SJCRH30 (cell line): ENCODE measurements around the gene TRPM2. TPM values are rescaled to one million over a fixed set of nuclear protein-coding genes. Genes with fewer than 3 reads are reported as not detected.

Source experiments
- DNase-seq, 2 experiments: peaks; one replicate each; pipeline ENCODE4 v3.0.0-alpha.2; 2015 to 2020
- H3K27ac ChIP-seq: fragments of 250-450 bp; sonication (Bioruptor Pico); 2 replicates; pipeline ENCODE4 v1.5.1; 2020; ENCODE audit warnings: mild to moderate bottlenecking, moderate library complexity
- H3K27me3 ChIP-seq: fragments of 250-450 bp; sonication (Bioruptor Pico); 2 replicates; pipeline ENCODE4 v1.5.1; 2020; ENCODE audit warnings: mild to moderate bottlenecking, moderate library complexity
- H3K36me3 ChIP-seq: fragments of 250-450 bp; sonication (Bioruptor Pico); 2 replicates; pipeline ENCODE4 v1.5.1; 2020; ENCODE audit warnings: mild to moderate bottlenecking, moderate library complexity
- H3K4me1 ChIP-seq: fragments of 250-450 bp; sonication (Bioruptor Pico); 2 replicates; pipeline ENCODE4 v1.5.1; 2020; ENCODE audit warnings: mild to moderate bottlenecking, moderate library complexity
- H3K4me3 ChIP-seq: fragments of 250-450 bp; sonication (Bioruptor Pico); 2 replicates; pipeline ENCODE4 v1.5.1; 2020; ENCODE audit warnings: mild to moderate bottlenecking, moderate library complexity
- H3K9me3 ChIP-seq: fragments of 250-450 bp; sonication (Bioruptor Pico); replicated peaks from 2 replicates; pipeline ENCODE4 v1.5.1; 2020; ENCODE audit warnings: mild to moderate bottlenecking, moderate library complexity
- total RNA-seq: library from RNA; depleted of rRNA; stranded (reverse); fragments of >200 nt; shearing (Covaris generic); gene quantifications from 2 replicates; pipeline ENCODE4 v1.2.3, GENCODE V29; 2014

TRPM2 gene
- total RNA-seq, 1 experiment from 2014 or later = 0.87 TPM

GRCh38 chr21:44456214-44456914, 102.9 kb downstream of the TRPM2 start:
- Histone ChIP-seq H3K27ac (no peak overlapping the region), H3K27me3 (no peaks in the 10 kb centered on the region), H3K36me3 (no peaks in the 10 kb centered on the region), H3K9me3 (peaks cover 6% of the 10 kb centered on the region), H3K4me1 (peaks cover under 1% of the 10 kb centered on the region; the same call in 1 of the 2 replicates), H3K4me3 (no peak overlapping the region)
- no peak for DNase-seq

- Histone ChIP-seq H3K27me3 (no peaks in the 10 kb centered on the region), H3K4me3 (no peak overlapping the region), H3K36me3 (no peaks in the 10 kb centered on the region), H3K9me3 (peaks cover 6% of the 10 kb centered on the region), H3K27ac (no peak overlapping the region), H3K4me1 (peaks cover 4% of the 10 kb centered on the region; the same call in 1 of the 2 replicates)
- DNase-seq = no peak
Observed at GRCh38 chr21:44456915-44457736, 103.7 kb downstream of the TRPM2 start.

DNA sequence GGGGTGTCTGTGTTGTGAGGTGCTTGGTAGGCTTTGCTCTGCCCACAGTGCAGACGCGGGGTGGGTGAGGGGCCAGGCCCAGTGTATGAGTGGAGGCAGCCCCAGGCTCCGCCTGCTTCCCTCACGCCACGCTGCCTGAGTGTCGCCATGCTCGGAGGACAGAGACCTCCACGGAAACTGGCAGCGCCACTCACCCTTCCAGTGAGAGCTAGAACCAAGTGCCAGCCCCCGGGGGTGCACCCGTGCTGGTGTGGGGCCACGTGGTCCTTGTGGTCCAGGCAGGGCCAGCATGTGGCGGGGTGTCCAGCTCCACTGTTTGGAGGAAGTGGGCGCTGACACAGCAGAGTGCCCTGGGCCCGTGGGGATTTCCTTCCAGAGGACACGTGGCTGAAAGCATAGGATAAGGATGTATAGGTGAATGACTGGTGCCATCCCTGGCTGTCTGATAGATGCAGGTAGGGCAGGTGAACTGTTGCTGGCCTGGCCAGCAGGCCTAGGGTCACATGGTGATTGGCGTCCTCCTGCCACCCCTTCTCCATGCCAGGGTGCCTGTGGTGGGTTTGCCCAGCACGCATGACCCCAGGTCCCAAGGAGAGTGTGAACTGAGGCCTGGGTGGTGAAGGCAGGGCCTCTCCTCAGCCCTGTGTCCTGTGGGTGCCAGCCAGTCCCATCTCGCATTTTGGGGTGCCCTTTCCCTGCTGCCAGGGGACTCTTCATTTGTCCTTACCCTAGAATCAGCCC, 105.7 kb downstream of the TRPM2 start:
- no peak for DNase-seq
- H3K9me3 ChIP-seq = peaks cover 3% of the 10 kb centered on the region
- peaks cover 7% of the 10 kb centered on the region; the same call in 1 of the 2 replicates for H3K4me1 ChIP-seq
- H3K4me3 ChIP-seq = no peak overlapping the region
- H3K27me3 ChIP-seq = no peaks in the 10 kb centered on the region
- H3K36me3 ChIP-seq = no peaks in the 10 kb centered on the region
- no peak overlapping the region for H3K27ac ChIP-seq

GRCh38 chr21:44459712-44460440, 106.5 kb downstream of the TRPM2 start:
- Histone ChIP-seq H3K27ac (no peak overlapping the region), H3K4me3 (no peak overlapping the region), H3K4me1 (peaks cover 7% of the 10 kb centered on the region; the same call in 1 of the 2 replicates), H3K9me3 (no peaks in the 10 kb centered on the region), H3K36me3 (no peaks in the 10 kb centered on the region), H3K27me3 (no peaks in the 10 kb centered on the region)
- DNase-seq = no peak

DNA sequence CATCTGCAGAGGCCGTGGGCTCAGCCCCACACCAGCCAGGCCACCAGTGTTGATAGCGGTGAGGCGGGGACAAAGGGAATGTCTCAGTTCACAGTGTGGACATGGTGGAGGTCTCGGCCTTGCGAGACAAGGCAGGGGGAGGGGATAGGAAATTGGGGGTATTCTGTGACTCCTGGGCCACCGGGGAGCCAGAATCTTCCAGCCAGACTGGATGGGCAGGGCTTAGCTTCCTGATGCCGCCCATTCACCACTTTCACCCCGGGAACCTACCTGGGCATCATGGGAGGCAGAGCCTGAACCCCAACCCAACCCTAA, 107.0 kb downstream of the TRPM2 start:
- Histone ChIP-seq H3K27ac (no peak overlapping the region), H3K4me1 (peaks cover 7% of the 10 kb centered on the region; the same call in 1 of the 2 replicates), H3K27me3 (no peaks in the 10 kb centered on the region), H3K36me3 (no peaks in the 10 kb centered on the region), H3K9me3 (no peaks in the 10 kb centered on the region), H3K4me3 (no peak overlapping the region)
- no peak for DNase-seq

- Histone ChIP-seq H3K36me3 (no peaks in the 10 kb centered on the region), H3K9me3 (no peaks in the 10 kb centered on the region), H3K27ac (no peak overlapping the region), H3K27me3 (no peaks in the 10 kb centered on the region), H3K4me1 (peaks cover 7% of the 10 kb centered on the region; the same call in 1 of the 2 replicates), H3K4me3 (no peak overlapping the region)
- no peak for DNase-seq
Observed at GRCh38 chr21:44461005-44461404, 107.6 kb downstream of the TRPM2 start.

- DNase-seq = peak; percentile 35 to 53
Observed at GRCh38 chr21:44461464-44462001, 108.1 kb downstream of the TRPM2 start.

DNA sequence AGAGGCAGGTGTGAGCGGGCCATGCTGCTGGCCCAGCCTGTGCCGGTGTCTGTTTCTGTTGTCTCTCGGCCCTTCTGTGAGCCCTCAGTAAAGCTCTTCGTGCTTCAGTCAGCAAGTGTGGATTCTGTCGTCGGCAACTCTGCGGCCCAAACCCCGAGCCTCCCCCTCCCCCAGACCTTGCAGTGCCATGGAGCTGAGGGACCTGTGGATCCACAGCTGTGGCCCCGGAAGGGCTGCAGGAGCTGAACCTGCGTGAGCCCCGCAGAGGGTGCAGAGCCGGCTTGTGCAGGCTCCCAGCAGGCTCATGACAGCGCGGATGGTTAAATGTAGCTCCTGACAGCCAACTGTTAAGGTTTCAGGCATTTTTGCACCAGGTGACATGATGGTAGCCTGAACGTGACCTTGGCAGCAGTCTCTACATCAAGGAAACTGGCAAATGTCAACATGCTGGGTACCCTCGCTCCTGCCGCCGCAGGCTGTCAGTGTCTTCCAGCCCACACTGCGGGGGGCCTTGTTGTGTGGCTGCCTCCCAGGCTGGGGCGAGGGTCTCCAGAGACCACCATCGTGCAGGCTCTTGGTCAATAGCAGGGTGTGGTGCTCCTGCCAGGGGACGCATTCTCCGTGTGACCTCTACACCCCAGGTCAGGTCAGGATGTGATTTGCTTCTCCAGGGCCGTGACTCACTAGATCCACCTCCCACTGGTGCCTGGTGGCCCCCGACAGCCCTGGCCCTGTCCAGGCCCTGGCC, 108.8 kb downstream of the TRPM2 start:
- no peak for DNase-seq
- Histone ChIP-seq H3K4me1 (peaks cover 7% of the 10 kb centered on the region; the same call in 1 of the 2 replicates), H3K36me3 (no peaks in the 10 kb centered on the region), H3K9me3 (no peaks in the 10 kb centered on the region), H3K27ac (no peak overlapping the region), H3K4me3 (no peak overlapping the region), H3K27me3 (no peaks in the 10 kb centered on the region)

More at GRCh38 chr21:44461464-44462001, 108.1 kb downstream of the TRPM2 start:
- Histone ChIP-seq H3K27me3 (no peaks in the 10 kb centered on the region), H3K9me3 (no peaks in the 10 kb centered on the region), H3K27ac (no peak overlapping the region), H3K4me1 (peaks cover 7% of the 10 kb centered on the region; the same call in 1 of the 2 replicates), H3K4me3 (no peak overlapping the region), H3K36me3 (no peaks in the 10 kb centered on the region)

GRCh38 chr21:44462834-44463200, 109.4 kb downstream of the TRPM2 start:
- H3K4me1 ChIP-seq = peaks cover 7% of the 10 kb centered on the region; the same call in 1 of the 2 replicates
- no peaks in the 10 kb centered on the region for H3K9me3 ChIP-seq
- no peak for DNase-seq
- H3K36me3 ChIP-seq = no peaks in the 10 kb centered on the region
- H3K27me3 ChIP-seq = no peaks in the 10 kb centered on the region
- no peak overlapping the region for H3K27ac ChIP-seq
- H3K4me3 ChIP-seq = no peak overlapping the region

DNA sequence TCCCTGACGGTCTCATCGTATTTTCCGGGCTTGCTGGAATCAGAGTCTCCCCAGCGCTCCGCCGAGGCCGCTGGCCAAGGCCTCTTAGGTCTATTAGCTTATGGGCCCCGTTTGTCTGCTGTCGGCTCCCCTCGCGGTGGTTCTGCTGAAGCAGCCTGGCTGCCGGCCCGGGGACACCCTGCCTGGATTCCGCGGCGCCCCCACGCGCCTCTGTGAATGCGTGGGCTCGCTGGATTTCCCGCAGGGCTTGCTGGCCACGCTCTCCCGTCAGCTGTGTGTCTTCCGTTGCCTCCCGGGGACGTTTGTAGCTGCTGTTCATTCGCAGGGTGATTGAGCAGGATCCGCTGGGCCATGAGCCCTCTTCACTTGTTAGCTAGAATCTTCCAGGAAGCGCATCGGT, 110.3 kb downstream of the TRPM2 start:
- Histone ChIP-seq H3K4me1 (peaks cover 7% of the 10 kb centered on the region; the same call in 1 of the 2 replicates), H3K27ac (no peak overlapping the region), H3K9me3 (no peaks in the 10 kb centered on the region), H3K4me3 (no peak overlapping the region), H3K36me3 (no peaks in the 10 kb centered on the region), H3K27me3 (no peaks in the 10 kb centered on the region)
- no peak for DNase-seq

GRCh38 chr21:44464351-44464750, 110.9 kb downstream of the TRPM2 start:
- no peak for DNase-seq
- H3K4me3 ChIP-seq = no peak overlapping the region
- no peaks in the 10 kb centered on the region for H3K27me3 ChIP-seq
- H3K9me3 ChIP-seq = no peaks in the 10 kb centered on the region
- peaks cover 7% of the 10 kb centered on the region; the same call in 1 of the 2 replicates for H3K4me1 ChIP-seq
- H3K36me3 ChIP-seq = no peaks in the 10 kb centered on the region
- no peak overlapping the region for H3K27ac ChIP-seq

DNA sequence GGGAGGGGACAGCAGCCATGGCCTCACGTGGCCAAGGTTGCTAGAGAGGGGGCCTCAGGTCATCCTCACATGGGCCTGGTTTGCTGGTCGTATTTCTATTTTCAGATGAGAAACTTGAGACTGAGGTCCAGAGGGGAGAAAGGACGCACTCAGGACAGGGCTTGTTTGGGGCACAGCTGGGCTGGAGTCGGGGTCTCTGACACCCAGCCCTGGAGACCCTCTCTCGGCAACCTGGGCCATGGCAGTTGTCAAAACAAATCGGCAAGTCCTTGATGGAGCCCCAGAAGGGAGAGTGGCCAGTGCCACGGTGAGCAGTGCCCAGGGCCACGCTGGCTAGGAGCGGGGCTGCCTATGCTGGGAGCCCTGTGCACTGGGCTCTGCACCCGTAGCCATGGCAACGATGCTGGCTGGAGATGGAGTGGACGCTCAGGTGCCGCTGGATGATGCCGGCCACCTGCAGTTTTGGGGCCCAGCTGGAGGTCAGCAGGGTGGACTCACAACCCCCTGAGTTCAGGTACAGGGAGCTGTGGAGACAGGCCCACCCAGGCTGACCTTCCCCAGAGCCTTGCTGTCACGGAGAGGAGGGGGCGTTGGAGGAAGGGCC, 113.0 kb downstream of the TRPM2 start:
- no peaks in the 10 kb centered on the region for H3K36me3 ChIP-seq
- no peak for DNase-seq
- H3K27me3 ChIP-seq = no peaks in the 10 kb centered on the region

More for the DNA sequence above, 113.0 kb downstream of the TRPM2 start:
- H3K4me1 ChIP-seq = peaks cover 5% of the 10 kb centered on the region; the same call in 1 of the 2 replicates
- H3K9me3 ChIP-seq = no peaks in the 10 kb centered on the region
- no peak overlapping the region for H3K4me3 ChIP-seq
- H3K27ac ChIP-seq = no peak overlapping the region
